ENCODE measurements around the gene SERP2.

Gene SERP2

GRCh38 chr13:44434766-44435141, 61.1 kb downstream of the SERP2 start:
- Histone ChIP-seq H3K4me1 (ENCODE audit: control insufficient read depth, insufficient read depth, low read length) (peaks cover 20% of the 10 kb centered on the region), H3K9ac (ENCODE audit: low read length) (peak overlapping the region; percentile 99), H3K27me3 (ENCODE audit: control insufficient read depth, insufficient read depth, low read length) (no peaks in the 10 kb centered on the region), H3K4me3 (ENCODE audit: low read length) (peak overlapping the region; percentile 12), H3K9me3 (ENCODE audit: control insufficient read depth, low read length) (no peaks in the 10 kb centered on the region), H3K36me3 (ENCODE audit: control insufficient read depth, insufficient read depth, low read length) (peaks cover 11% of the 10 kb centered on the region)

- no peaks in the 10 kb centered on the region for H3K9me3 ChIP-seq (ENCODE audit: control insufficient read depth, low read length)
- peaks cover 11% of the 10 kb centered on the region for H3K36me3 ChIP-seq (ENCODE audit: control insufficient read depth, insufficient read depth, low read length)
- H3K27me3 ChIP-seq (ENCODE audit: control insufficient read depth, insufficient read depth, low read length) = no peaks in the 10 kb centered on the region
- H3K4me3 ChIP-seq (ENCODE audit: low read length) = peak overlapping the region; percentile 94
- H3K9ac ChIP-seq (ENCODE audit: low read length) = peak overlapping the region; percentile 99
- H3K4me1 ChIP-seq (ENCODE audit: control insufficient read depth, insufficient read depth, low read length) = peaks cover 20% of the 10 kb centered on the region
Measured at GRCh38 chr13:44435142-44435918, 61.7 kb downstream of the SERP2 start.

- H3K27me3 ChIP-seq (ENCODE audit: control insufficient read depth, insufficient read depth, low read length) = no peaks in the 10 kb centered on the region
- H3K4me3 ChIP-seq (ENCODE audit: low read length) = peak overlapping the region; percentile 94
- peaks cover 16% of the 10 kb centered on the region for H3K4me1 ChIP-seq (ENCODE audit: control insufficient read depth, insufficient read depth, low read length)
- peak overlapping the region; percentile 99 for H3K9ac ChIP-seq (ENCODE audit: low read length)
- H3K36me3 ChIP-seq (ENCODE audit: control insufficient read depth, insufficient read depth, low read length) = peaks cover 11% of the 10 kb centered on the region
- no peaks in the 10 kb centered on the region for H3K9me3 ChIP-seq (ENCODE audit: control insufficient read depth, low read length)
Measured at GRCh38 chr13:44435919-44436510, 62.4 kb downstream of the SERP2 start.

GRCh38 chr13:44436589-44437337, 63.1 kb downstream of the SERP2 start:
- Histone ChIP-seq H3K4me1 (ENCODE audit: control insufficient read depth, insufficient read depth, low read length) (peaks cover 13% of the 10 kb centered on the region), H3K27me3 (ENCODE audit: control insufficient read depth, insufficient read depth, low read length) (no peaks in the 10 kb centered on the region), H3K4me3 (ENCODE audit: low read length) (peak overlapping the region; percentile 94), H3K9me3 (ENCODE audit: control insufficient read depth, low read length) (no peaks in the 10 kb centered on the region), H3K36me3 (ENCODE audit: control insufficient read depth, insufficient read depth, low read length) (peaks cover 11% of the 10 kb centered on the region), H3K9ac (ENCODE audit: low read length) (peak overlapping the region; percentile 99)

- Histone ChIP-seq H3K9ac (ENCODE audit: low read length) (peak overlapping the region; percentile 75), H3K9me3 (ENCODE audit: control insufficient read depth, low read length) (no peaks in the 10 kb centered on the region), H3K4me1 (ENCODE audit: control insufficient read depth, insufficient read depth, low read length) (peaks cover 13% of the 10 kb centered on the region), H3K4me3 (ENCODE audit: low read length) (peak overlapping the region; percentile 47), H3K27me3 (ENCODE audit: control insufficient read depth, insufficient read depth, low read length) (no peaks in the 10 kb centered on the region), H3K36me3 (ENCODE audit: control insufficient read depth, insufficient read depth, low read length) (peaks cover 11% of the 10 kb centered on the region)
Measured at GRCh38 chr13:44437356-44438233, 64.0 kb downstream of the SERP2 start.

GRCh38 chr13:44438234-44438579, 64.6 kb downstream of the SERP2 start:
- Histone ChIP-seq H3K9ac (ENCODE audit: low read length) (no peak overlapping the region), H3K4me3 (ENCODE audit: low read length) (no peak overlapping the region), H3K36me3 (ENCODE audit: control insufficient read depth, insufficient read depth, low read length) (peaks cover 11% of the 10 kb centered on the region), H3K27me3 (ENCODE audit: control insufficient read depth, insufficient read depth, low read length) (no peaks in the 10 kb centered on the region), H3K4me1 (ENCODE audit: control insufficient read depth, insufficient read depth, low read length) (peaks cover 12% of the 10 kb centered on the region), H3K9me3 (ENCODE audit: control insufficient read depth, low read length) (no peaks in the 10 kb centered on the region)

- Histone ChIP-seq H3K4me3 (ENCODE audit: low read length) (no peak overlapping the region), H3K27me3 (ENCODE audit: control insufficient read depth, insufficient read depth, low read length) (no peaks in the 10 kb centered on the region), H3K4me1 (ENCODE audit: control insufficient read depth, insufficient read depth, low read length) (peaks cover 6% of the 10 kb centered on the region), H3K36me3 (ENCODE audit: control insufficient read depth, insufficient read depth, low read length) (peaks cover 2% of the 10 kb centered on the region), H3K9ac (ENCODE audit: low read length) (no peak overlapping the region), H3K9me3 (ENCODE audit: control insufficient read depth, low read length) (no peaks in the 10 kb centered on the region)
Measured at GRCh38 chr13:44439452-44440024, 65.9 kb downstream of the SERP2 start.

- H3K4me3 ChIP-seq (ENCODE audit: low read length) = no peak overlapping the region
- no peak overlapping the region for H3K9ac ChIP-seq (ENCODE audit: low read length)
- no peaks in the 10 kb centered on the region for H3K9me3 ChIP-seq (ENCODE audit: control insufficient read depth, low read length)
- H3K36me3 ChIP-seq (ENCODE audit: control insufficient read depth, insufficient read depth, low read length) = no peaks in the 10 kb centered on the region
- peaks cover 6% of the 10 kb centered on the region for H3K4me1 ChIP-seq (ENCODE audit: control insufficient read depth, insufficient read depth, low read length)
- no peaks in the 10 kb centered on the region for H3K27me3 ChIP-seq (ENCODE audit: control insufficient read depth, insufficient read depth, low read length)
Measured at GRCh38 chr13:44440046-44440608, 66.5 kb downstream of the SERP2 start.

All from mucosa of stomach (tissue), 1 donor.